HepG2 (cell line): Measurements from ENCODE around the gene TTLL12. TPM values are rescaled to one million over a fixed set of nuclear protein-coding genes. Genes with fewer than 3 reads are reported as not detected.
A peak's percentile ranks its signal among the peaks of the same experiment; 100 is the strongest.

Source experiments
- CBX5 ChIP-seq: sonication (generic); formaldehyde crosslinking; IDR thresholded peaks from 2 replicates; pipeline ENCODE4 v1.4.0; 2020; ENCODE audit warnings: missing genetic modification reagents, borderline replicate concordance
- CCAR2 ChIP-seq: fragments of 200-400 bp; formaldehyde crosslinking; optimal IDR thresholded peaks from 2 replicates; pipeline ENCODE3; 2018; ENCODE audit warnings: low read depth, mild to moderate bottlenecking, low read length, moderate library complexity
- FOXJ3 ChIP-seq: sonication (generic); formaldehyde crosslinking; IDR thresholded peaks from 2 replicates; pipeline ENCODE4 v1.4.0; 2020; ENCODE audit warnings: missing genetic modification reagents, mild to moderate bottlenecking, borderline replicate concordance
- HDAC2 ChIP-seq: sonication (generic); formaldehyde crosslinking; IDR thresholded peaks from 2 replicates; pipeline ENCODE4 v1.4.0; 2020; ENCODE audit warnings: missing genetic modification reagents
- JUNB ChIP-seq: sonication (generic); formaldehyde crosslinking; IDR thresholded peaks from 2 replicates; pipeline ENCODE4 v1.8.0; 2022; ENCODE audit warnings: missing genetic modification reagents, mild to moderate bottlenecking, borderline replicate concordance
- MXD4 ChIP-seq: IDR thresholded peaks from 2 replicates; pipeline ENCODE4 v1.6.1; 2016; ENCODE audit warnings: mild to moderate bottlenecking, missing biosample characterization, missing genetic modification reagents
- NR2F2 ChIP-seq: IDR thresholded peaks from 2 replicates; pipeline ENCODE4 v1.6.1; 2012; ENCODE audit warnings: low read depth, inconsistent platforms, borderline replicate concordance
- PAF1 ChIP-seq: IDR thresholded peaks from 2 replicates; pipeline ENCODE4 v1.6.1; 2016; ENCODE audit warnings: missing genetic modification reagents, missing compliant biosample characterization
- PHB2 ChIP-seq: fragments of 450-650 bp; IDR thresholded peaks from 2 replicates; pipeline ENCODE4 v1.6.1; 2018; ENCODE audit not compliant: partially characterized antibody
- SAFB2 ChIP-seq: sonication (generic); formaldehyde crosslinking; IDR thresholded peaks from 2 replicates; pipeline ENCODE4 v1.5.1; 2020; ENCODE audit warnings: missing genetic modification reagents, low read depth, mild to moderate bottlenecking, borderline replicate concordance
- SALL2 ChIP-seq: sonication (generic); formaldehyde crosslinking; IDR thresholded peaks from 2 replicates; pipeline ENCODE4 v1.8.1; 2023; ENCODE audit warnings: mild to moderate bottlenecking, missing genetic modification reagents, inconsistent platforms
- SOX13 ChIP-seq, 3 experiments: fragments of 450-650 bp in 1 of 3; sonication (generic) in 1 of 3; formaldehyde crosslinking in 1 of 3; IDR thresholded peaks in 2 of 3; conservative IDR thresholded peaks in 1 of 3; 2 replicates each; pipeline versions ENCODE4 v1.5.0 to v1.6.1; 2016 to 2020; ENCODE audit warnings: antibody characterized with exemption in 1 of 3, mild to moderate bottlenecking in 1 of 3, missing compliant biosample characterization in 1 of 3, missing genetic modification reagents in 1 of 3, moderate library complexity in 1 of 3
- SP1 ChIP-seq, 2 experiments: fragments of 450-650 bp in 1 of 2; sonication (generic) in 1 of 2; formaldehyde crosslinking in 1 of 2; IDR thresholded peaks; 2 replicates each; pipeline versions ENCODE4 v1.4.0 to v1.6.1; 2016 to 2020; ENCODE audit warnings: missing genetic modification reagents in 1 of 2
- ZNF256 ChIP-seq: sonication (generic); formaldehyde crosslinking; conservative IDR thresholded peaks from 2 replicates; pipeline ENCODE4 v1.4.0; 2020; ENCODE audit warnings: missing genetic modification reagents
- ZNF317 ChIP-seq: sonication (generic); formaldehyde crosslinking; IDR thresholded peaks from 2 replicates; pipeline ENCODE4 v1.5.0; 2020; ENCODE audit warnings: mild to moderate bottlenecking, missing genetic modification reagents
- ZNF468 ChIP-seq: sonication (generic); formaldehyde crosslinking; IDR thresholded peaks from 2 replicates; pipeline ENCODE4 v1.8.0; 2022; ENCODE audit warnings: mild to moderate bottlenecking, moderate library complexity, missing genetic modification reagents
- ZNF530 ChIP-seq: sonication (generic); formaldehyde crosslinking; IDR thresholded peaks from 2 replicates; pipeline ENCODE4 v1.5.0; 2020; ENCODE audit warnings: low read depth, mild to moderate bottlenecking, missing genetic modification reagents
- ZNF777 ChIP-seq: sonication (generic); formaldehyde crosslinking; IDR thresholded peaks from 2 replicates; pipeline ENCODE4 v1.4.0; 2020; ENCODE audit warnings: missing genetic modification reagents
- ZNF850 ChIP-seq: sonication (generic); formaldehyde crosslinking; conservative IDR thresholded peaks from 2 replicates; pipeline ENCODE4 v1.9.0; 2021; ENCODE audit warnings: mild to moderate bottlenecking, missing genetic modification reagents
- polyA plus RNA-seq, 8 experiments: library from polyadenylated mRNA; depleted of rRNA in 3 of 8; stranded (reverse) in 7 of 8; unstranded in 1 of 8; fragments of >200 nt; fragmentation: Illumina TruSeq in 4 of 8; extraction: Trizol in 4 of 8; gene quantifications; 2 replicates each; pipeline versions ENCODE4 v1.2.1 to v1.2.3, GENCODE V29; 2011 to 2016; ENCODE audit warnings: low read depth in 4 of 8, missing spikeins in 1 of 8, mixed read lengths in 1 of 8; ENCODE audit not compliant: insufficient read depth in 1 of 8
- total RNA-seq, 5 experiments: library from RNA; depleted of rRNA; stranded (reverse); fragments of >200 nt; fragmentation: Illumina TruSeq; extraction: Trizol; gene quantifications; 2 replicates each; pipeline ENCODE4 v1.2.3, GENCODE V29; 2016; ENCODE audit warnings: low read depth in 1 of 5
- TF ChIP-seq, protein P1 (sequence below): sonication (generic); formaldehyde crosslinking; IDR thresholded peaks from 2 replicates; pipeline ENCODE4 v1.4.0; 2020; ENCODE audit warnings: missing genetic modification reagents, mild to moderate bottlenecking, borderline replicate concordance
- TF ChIP-seq, protein P2 (sequence below): IDR thresholded peaks from 2 replicates; pipeline ENCODE4 v1.4.0; 2020; ENCODE audit warnings: mild to moderate bottlenecking, missing genetic modification reagents

The TTLL12 gene
- total and polyA plus RNA-seq, 2 of the 13 experiments (the other 11 are each of a cell fraction or from before 2014, with no cell fraction given), result 11.9 to 38.1 TPM

DNA sequence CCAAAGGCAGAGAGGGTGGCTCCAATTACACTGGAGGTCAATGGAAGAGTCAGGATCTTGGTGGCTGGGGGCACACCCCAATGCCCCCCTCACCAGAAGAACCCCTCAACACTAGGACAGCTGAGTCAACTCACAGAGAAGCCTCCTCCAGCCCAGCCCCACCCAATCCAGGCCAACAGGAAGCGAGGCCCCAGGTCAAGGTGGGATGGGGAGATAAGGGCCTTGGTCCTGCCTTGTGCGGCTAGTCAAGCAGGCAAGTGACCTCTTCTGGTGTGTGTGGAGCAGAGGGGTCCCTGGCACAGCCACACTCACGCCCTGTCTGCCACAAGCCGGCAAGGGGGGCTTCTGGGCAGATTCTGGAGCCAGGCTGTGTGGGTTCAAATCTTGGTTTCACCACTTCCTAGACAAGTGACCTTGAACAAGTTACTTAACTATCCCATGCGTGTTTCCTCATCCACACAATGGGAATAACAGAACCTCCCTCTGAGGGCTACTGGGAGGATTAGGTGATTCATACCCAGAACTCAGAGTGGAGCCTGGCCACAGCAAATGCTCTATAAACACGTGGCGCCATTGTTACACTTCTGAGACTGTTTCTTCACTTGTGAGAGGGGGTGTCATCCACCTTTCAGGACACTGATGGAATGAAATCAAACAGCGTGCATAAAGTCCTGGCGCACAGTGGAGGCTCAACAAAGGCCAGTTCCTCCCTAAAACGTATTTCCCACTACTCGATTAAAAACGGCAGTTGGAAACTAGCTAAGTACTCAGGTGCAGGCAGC is 3.2 kb downstream of the TTLL12 start (continued):
- TF ChIP-seq, protein P1, sequence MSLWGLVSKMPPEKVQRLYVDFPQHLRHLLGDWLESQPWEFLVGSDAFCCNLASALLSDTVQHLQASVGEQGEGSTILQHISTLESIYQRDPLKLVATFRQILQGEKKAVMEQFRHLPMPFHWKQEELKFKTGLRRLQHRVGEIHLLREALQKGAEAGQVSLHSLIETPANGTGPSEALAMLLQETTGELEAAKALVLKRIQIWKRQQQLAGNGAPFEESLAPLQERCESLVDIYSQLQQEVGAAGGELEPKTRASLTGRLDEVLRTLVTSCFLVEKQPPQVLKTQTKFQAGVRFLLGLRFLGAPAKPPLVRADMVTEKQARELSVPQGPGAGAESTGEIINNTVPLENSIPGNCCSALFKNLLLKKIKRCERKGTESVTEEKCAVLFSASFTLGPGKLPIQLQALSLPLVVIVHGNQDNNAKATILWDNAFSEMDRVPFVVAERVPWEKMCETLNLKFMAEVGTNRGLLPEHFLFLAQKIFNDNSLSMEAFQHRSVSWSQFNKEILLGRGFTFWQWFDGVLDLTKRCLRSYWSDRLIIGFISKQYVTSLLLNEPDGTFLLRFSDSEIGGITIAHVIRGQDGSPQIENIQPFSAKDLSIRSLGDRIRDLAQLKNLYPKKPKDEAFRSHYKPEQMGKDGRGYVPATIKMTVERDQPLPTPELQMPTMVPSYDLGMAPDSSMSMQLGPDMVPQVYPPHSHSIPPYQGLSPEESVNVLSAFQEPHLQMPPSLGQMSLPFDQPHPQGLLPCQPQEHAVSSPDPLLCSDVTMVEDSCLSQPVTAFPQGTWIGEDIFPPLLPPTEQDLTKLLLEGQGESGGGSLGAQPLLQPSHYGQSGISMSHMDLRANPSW (CRISPR knock-in tag), result no peak
- no peak for TF ChIP-seq ZNF256 (CRISPR knock-in tag)
- no peak for TF ChIP-seq ZNF530 (CRISPR knock-in tag)
- TF ChIP-seq, protein P2, sequence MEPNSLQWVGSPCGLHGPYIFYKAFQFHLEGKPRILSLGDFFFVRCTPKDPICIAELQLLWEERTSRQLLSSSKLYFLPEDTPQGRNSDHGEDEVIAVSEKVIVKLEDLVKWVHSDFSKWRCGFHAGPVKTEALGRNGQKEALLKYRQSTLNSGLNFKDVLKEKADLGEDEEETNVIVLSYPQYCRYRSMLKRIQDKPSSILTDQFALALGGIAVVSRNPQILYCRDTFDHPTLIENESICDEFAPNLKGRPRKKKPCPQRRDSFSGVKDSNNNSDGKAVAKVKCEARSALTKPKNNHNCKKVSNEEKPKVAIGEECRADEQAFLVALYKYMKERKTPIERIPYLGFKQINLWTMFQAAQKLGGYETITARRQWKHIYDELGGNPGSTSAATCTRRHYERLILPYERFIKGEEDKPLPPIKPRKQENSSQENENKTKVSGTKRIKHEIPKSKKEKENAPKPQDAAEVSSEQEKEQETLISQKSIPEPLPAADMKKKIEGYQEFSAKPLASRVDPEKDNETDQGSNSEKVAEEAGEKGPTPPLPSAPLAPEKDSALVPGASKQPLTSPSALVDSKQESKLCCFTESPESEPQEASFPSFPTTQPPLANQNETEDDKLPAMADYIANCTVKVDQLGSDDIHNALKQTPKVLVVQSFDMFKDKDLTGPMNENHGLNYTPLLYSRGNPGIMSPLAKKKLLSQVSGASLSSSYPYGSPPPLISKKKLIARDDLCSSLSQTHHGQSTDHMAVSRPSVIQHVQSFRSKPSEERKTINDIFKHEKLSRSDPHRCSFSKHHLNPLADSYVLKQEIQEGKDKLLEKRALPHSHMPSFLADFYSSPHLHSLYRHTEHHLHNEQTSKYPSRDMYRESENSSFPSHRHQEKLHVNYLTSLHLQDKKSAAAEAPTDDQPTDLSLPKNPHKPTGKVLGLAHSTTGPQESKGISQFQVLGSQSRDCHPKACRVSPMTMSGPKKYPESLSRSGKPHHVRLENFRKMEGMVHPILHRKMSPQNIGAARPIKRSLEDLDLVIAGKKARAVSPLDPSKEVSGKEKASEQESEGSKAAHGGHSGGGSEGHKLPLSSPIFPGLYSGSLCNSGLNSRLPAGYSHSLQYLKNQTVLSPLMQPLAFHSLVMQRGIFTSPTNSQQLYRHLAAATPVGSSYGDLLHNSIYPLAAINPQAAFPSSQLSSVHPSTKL, result peak; percentile 15; the same call in 1 of the 2 replicates
- TF ChIP-seq CCAR2, result no peak
- no peak for TF ChIP-seq MXD4 (CRISPR knock-in tag)
- TF ChIP-seq SALL2, result no peak
- no peak for TF ChIP-seq NR2F2
- TF ChIP-seq FOXJ3 (CRISPR knock-in tag), result no peak
- TF ChIP-seq JUNB (CRISPR knock-in tag), result no peak
- TF ChIP-seq ZNF317 (CRISPR knock-in tag), result no peak
- TF ChIP-seq SAFB2 (CRISPR knock-in tag), result no peak
- no peak for TF ChIP-seq ZNF777 (CRISPR knock-in tag)
- no peak for TF ChIP-seq ZNF468 (CRISPR knock-in tag)
- no peak for TF ChIP-seq ZNF850
- TF ChIP-seq SOX13 (IDR thresholded peaks at IDR 0.05), result no peak
- TF ChIP-seq SOX13 (CRISPR knock-in tag; conservative IDR thresholded peaks at IDR 0.05 in 1 of 2, IDR thresholded peaks at IDR 0.05 in 1 of 2), result peak in 1 of 2 experiments; percentile 53; a peak in 1 of 4 replicates
- TF ChIP-seq PHB2, result no peak
- TF ChIP-seq HDAC2 (CRISPR knock-in tag), result no peak
- TF ChIP-seq PAF1 (CRISPR knock-in tag), result no peak
- TF ChIP-seq CBX5, result no peak
- no peak for TF ChIP-seq SP1 (IDR thresholded peaks at IDR 0.05)
- TF ChIP-seq SP1 (CRISPR knock-in tag; IDR thresholded peaks at IDR 0.05), result no peak
